KOPT-K1 (cell line): ENCODE results near the gene CRTC1.

ENCODE experiments used
- H3K27ac ChIP-seq: fragments of 200-600 bp; sonication (generic); 2 replicates; pipeline ENCODE4 v1.5.1; 2016; ENCODE audit warnings: antibody characterized with exemption, mild to moderate bottlenecking, low read depth, low read length; ENCODE audit not compliant: poor library complexity, severe bottlenecking
- H3K36me3 ChIP-seq: fragments of 200-600 bp; sonication (generic); 2 replicates; pipeline ENCODE4 v1.5.1; 2017; ENCODE audit warnings: antibody characterized with exemption, mild to moderate bottlenecking, low read length, moderate library complexity; ENCODE audit not compliant: insufficient read depth
- H3K9me3 ChIP-seq: fragments of 200-600 bp; sonication (generic); 2 replicates; pipeline ENCODE4 v1.5.1; 2017; ENCODE audit warnings: antibody characterized with exemption, low read length, mild to moderate bottlenecking; ENCODE audit not compliant: insufficient read depth, poor library complexity, severe bottlenecking

CRTC1 gene

DNA sequence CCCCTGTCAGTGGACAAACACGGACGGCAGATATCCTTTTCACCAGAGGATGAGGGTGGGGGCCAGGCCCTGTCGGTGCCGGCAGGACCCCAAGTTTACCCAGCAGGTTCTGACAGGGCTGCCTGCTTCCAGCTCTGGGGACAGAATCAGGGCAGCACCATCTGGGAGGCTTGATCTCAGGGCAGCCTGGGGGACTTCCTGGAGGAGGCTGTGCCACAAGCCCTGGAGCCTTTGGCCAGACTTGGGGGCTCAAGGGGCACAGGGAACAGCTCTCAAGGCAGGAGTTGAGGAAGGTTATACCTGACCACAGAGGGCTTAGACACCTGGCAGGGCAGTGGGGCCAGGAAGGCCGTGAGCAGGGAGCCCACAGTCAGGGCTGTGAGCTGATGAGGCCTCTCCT is 62.5 kb downstream of the CRTC1 start:
- Histone ChIP-seq H3K36me3 (no peaks in the 10 kb centered on the region), H3K9me3 (no peaks in the 10 kb centered on the region), H3K27ac (no peak overlapping the region)

GRCh38 chr19:18746401-18747325 is 63.2 kb downstream of the CRTC1 start:
- Histone ChIP-seq H3K27ac (no peak overlapping the region), H3K36me3 (no peaks in the 10 kb centered on the region), H3K9me3 (no peaks in the 10 kb centered on the region)

- peaks cover 5% of the 10 kb centered on the region; the same call in 1 of the 2 replicates for H3K36me3 ChIP-seq
- no peaks in the 10 kb centered on the region for H3K9me3 ChIP-seq
- H3K27ac ChIP-seq, result no peak overlapping the region
These were observed 66.1 kb downstream of the CRTC1 start for GRCh38 chr19:18749362-18750231.

DNA sequence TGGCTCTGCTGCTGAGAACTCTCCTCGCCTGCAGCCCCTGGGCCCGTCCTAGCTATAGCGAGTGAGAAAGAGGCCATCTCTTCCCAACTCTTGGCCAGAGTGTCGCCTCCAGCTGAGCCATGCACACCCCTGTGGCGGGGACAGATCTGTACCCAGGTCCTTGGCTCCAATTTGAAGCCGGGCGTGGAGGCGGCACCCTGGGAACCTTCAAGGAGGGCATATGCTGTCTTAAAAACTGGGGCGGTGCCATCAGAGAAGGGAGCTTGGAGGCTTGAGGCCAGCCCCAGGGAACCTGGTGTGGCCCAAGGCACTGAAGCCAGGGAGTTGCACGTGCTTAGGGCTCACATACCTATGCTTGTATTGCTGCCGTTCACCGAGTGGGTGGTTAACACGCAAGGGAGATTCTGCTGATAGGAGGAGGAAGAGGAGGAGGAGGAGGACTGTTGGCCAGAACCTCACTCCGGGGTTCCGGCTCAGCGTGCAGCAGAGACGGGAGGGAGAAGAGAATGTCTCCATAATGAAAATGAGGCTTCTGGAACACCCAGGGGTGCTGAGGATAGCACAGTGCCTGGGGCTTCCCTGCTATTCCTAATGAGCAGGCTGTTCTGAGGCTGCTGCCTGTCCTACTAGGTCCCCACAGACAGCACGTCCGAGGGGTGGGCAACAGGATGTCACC is 67.0 kb downstream of the CRTC1 start:
- Histone ChIP-seq H3K27ac (no peak overlapping the region), H3K9me3 (no peaks in the 10 kb centered on the region), H3K36me3 (peaks cover 5% of the 10 kb centered on the region; the same call in 1 of the 2 replicates)

- Histone ChIP-seq H3K36me3 (peaks cover 5% of the 10 kb centered on the region; the same call in 1 of the 2 replicates), H3K9me3 (no peaks in the 10 kb centered on the region)
These were observed 68.1 kb downstream of the CRTC1 start for GRCh38 chr19:18751571-18751970.

GRCh38 chr19:18754501-18754900 is 71.0 kb downstream of the CRTC1 start:
- Histone ChIP-seq H3K27ac (no peak overlapping the region), H3K36me3 (peaks cover 5% of the 10 kb centered on the region; the same call in 1 of the 2 replicates), H3K9me3 (no peaks in the 10 kb centered on the region)

More at GRCh38 chr19:18751571-18751970, 68.1 kb downstream of the CRTC1 start:
- H3K27ac ChIP-seq, result no peak overlapping the region

DNA sequence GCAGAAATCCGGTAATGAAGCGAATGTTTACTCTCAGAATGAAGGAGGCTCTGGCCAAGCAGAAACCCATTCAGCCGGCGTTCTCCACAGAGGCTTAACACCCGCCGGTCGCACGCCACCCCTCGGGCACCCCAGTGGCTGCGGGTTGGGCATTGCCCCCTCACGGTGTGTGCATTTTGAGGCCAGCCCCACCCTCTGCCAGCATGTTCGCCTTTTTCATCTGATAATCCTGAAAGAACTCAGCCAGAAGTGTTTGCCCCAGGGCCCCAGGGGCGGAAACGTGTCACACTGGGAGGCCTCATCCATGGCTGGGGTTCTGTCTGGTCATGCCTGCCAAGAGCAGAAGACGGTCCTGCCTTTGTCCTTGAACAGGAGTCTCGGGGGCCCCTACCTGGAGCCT is 73.4 kb downstream of the CRTC1 start:
- H3K27ac ChIP-seq, result no peak overlapping the region
- no peaks in the 10 kb centered on the region for H3K9me3 ChIP-seq
- H3K36me3 ChIP-seq, result peaks cover 5% of the 10 kb centered on the region; the same call in 1 of the 2 replicates

DNA sequence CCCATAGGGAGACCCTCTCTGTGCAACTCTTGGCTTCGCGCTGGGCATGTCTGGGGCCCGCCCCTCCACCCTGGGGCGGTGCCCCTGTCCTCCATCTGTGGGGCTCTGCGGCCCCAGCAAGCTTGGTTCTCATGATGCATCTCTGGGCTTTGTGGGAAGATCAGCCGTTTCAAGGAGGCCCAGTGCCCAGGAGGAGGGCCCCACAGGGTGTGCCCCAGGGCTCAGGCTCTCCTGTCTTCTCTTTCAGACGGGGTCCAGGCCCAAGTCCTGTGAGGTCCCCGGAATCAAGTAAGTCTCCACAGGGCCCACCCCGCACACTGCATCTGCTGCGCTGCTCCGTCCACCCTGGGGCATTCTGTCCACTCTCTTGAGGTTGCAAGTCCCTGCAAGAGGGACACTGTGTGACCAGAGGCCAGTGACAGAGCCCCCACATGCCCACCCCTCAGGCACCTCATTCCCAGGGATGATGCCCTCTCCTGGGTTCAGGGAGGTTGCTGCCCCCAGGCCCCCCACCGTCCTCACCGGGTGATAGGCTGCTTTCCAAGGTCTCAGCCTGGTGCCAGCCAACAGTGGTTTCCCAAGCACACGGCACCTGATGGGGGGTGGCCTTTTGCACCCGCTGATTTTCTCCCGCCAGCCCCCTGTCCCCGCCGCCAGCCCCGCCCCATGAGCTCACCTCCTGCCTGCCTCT is 76.0 kb downstream of the CRTC1 start:
- no peak overlapping the region for H3K27ac ChIP-seq
- H3K36me3 ChIP-seq, result no peaks in the 10 kb centered on the region
- H3K9me3 ChIP-seq, result no peaks in the 10 kb centered on the region

DNA sequence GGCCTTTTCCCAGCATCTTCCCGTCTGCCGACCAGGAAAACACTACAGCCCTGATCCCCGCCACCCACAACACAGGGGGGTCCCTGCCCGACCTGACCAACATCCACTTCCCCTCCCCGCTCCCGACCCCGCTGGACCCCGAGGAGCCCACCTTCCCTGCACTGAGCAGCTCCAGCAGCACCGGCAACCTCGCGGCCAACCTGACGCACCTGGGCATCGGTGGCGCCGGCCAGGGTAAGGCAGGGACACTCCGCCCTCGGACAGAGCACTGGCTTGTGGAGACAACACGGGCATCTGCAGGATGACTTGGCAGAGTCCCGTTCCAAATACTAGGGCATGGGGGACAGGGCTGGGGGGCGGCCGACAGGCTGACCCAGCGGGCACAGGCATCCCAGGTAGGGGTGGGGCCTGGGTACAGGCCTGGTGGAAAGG is 76.5 kb downstream of the CRTC1 start:
- Histone ChIP-seq H3K27ac (no peak overlapping the region), H3K9me3 (no peaks in the 10 kb centered on the region), H3K36me3 (no peaks in the 10 kb centered on the region)

GRCh38 chr19:18760440-18761383 is 77.2 kb downstream of the CRTC1 start:
- Histone ChIP-seq H3K36me3 (no peaks in the 10 kb centered on the region), H3K27ac (no peak overlapping the region), H3K9me3 (no peaks in the 10 kb centered on the region)

DNA sequence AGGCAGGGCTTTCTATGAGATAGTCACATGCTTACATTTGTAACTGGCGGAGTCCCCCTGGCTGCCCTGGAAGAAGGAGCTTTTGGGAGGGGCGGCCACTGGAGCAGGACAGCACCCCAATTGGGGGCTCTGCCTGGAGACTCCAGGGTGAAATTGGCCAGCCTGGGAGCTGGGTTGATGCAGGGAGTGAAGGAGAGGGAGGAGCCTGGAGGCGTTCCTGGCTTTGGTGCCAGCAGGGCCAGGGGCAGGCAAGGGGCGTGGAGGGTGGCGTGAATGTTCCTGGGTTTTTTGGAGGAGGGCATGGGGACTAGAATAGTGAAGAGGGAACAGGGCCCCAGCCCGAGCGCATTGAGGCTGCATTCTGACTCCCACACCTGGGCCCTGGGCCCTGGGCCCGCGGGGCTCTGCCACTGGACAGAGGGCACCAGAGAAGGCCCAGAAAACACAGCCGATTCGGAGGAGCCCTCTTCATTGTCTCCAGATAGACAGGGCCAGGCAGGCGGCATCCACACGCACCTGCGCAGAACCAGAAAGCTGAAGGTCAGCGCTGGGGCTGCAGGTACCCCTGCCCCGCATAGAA is 78.1 kb downstream of the CRTC1 start:
- H3K9me3 ChIP-seq, result no peaks in the 10 kb centered on the region
- H3K27ac ChIP-seq, result no peak overlapping the region
- no peaks in the 10 kb centered on the region for H3K36me3 ChIP-seq

DNA sequence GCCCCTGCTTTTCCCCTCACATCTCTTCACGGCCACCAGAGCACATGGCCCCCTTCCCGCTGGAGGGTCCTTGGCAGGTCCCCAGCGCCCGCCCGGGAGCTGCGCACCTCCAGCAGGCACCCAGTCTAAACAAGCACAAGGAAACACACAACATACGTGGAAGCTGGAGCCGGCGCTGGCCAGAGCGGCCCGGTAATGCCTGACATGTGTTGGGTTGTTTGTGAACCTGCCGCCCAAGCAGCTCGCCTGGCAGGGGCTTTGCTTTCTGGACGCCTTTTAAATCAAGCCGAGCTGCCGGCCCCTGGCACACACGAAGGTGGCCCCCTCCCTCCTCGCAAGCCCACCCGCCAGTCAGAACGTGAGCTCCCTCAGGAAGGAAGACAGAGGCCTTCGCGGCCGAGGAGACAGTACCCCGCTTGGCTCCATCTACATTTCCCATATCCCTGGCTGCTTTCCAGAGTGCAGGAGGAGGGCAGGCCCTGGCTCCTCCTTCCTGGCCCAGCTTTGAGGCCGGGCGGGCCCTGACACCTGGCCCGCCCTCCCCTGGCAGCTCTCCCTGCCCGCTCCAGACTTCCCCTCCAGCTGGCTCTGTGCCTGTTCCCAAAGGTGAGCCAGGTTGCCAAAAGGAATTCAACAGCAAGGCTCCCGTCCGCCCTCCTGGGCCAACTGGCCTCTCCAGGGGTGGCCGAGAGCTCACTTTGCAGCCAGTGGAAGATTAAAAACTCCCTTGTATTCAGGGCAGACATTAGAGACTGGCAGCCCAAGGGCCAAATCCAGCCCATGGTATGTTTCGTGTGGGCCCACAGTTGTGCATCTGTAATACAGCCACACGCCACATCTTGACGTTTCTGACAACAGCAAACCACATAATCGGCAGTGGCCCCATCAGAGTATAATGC is 78.9 kb downstream of the CRTC1 start:
- no peaks in the 10 kb centered on the region for H3K36me3 ChIP-seq
- no peak overlapping the region for H3K27ac ChIP-seq
- H3K9me3 ChIP-seq, result no peaks in the 10 kb centered on the region
